H54 (cell line): ENCODE data around the gene VPS39.
"Not testable (repeated sequence)": the region's sequence is repeated elsewhere in the genome, so short reads cannot be mapped to it uniquely, and the experiment has no call there.

Experiments used
- DNase-seq: peaks from one replicate; pipeline ENCODE4 v3.0.0; 2011; ENCODE audit warnings: low spot score, mixed read lengths; ENCODE audit not compliant: insufficient read length
- FAIRE-seq: peaks from 3 replicates; lab custom pipeline; 2011; peaks lifted over from hg19 to GRCh38; lab: Jason Lieb, UNC
- POLR2A ChIP-seq: IDR thresholded peaks from 2 replicates; pipeline ENCODE4 v1.6.1; 2011; ENCODE audit warnings: low read depth, mild to moderate bottlenecking, low read length

The VPS39 gene, protein sequence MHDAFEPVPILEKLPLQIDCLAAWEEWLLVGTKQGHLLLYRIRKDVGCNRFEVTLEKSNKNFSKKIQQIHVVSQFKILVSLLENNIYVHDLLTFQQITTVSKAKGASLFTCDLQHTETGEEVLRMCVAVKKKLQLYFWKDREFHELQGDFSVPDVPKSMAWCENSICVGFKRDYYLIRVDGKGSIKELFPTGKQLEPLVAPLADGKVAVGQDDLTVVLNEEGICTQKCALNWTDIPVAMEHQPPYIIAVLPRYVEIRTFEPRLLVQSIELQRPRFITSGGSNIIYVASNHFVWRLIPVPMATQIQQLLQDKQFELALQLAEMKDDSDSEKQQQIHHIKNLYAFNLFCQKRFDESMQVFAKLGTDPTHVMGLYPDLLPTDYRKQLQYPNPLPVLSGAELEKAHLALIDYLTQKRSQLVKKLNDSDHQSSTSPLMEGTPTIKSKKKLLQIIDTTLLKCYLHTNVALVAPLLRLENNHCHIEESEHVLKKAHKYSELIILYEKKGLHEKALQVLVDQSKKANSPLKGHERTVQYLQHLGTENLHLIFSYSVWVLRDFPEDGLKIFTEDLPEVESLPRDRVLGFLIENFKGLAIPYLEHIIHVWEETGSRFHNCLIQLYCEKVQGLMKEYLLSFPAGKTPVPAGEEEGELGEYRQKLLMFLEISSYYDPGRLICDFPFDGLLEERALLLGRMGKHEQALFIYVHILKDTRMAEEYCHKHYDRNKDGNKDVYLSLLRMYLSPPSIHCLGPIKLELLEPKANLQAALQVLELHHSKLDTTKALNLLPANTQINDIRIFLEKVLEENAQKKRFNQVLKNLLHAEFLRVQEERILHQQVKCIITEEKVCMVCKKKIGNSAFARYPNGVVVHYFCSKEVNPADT

DNA sequence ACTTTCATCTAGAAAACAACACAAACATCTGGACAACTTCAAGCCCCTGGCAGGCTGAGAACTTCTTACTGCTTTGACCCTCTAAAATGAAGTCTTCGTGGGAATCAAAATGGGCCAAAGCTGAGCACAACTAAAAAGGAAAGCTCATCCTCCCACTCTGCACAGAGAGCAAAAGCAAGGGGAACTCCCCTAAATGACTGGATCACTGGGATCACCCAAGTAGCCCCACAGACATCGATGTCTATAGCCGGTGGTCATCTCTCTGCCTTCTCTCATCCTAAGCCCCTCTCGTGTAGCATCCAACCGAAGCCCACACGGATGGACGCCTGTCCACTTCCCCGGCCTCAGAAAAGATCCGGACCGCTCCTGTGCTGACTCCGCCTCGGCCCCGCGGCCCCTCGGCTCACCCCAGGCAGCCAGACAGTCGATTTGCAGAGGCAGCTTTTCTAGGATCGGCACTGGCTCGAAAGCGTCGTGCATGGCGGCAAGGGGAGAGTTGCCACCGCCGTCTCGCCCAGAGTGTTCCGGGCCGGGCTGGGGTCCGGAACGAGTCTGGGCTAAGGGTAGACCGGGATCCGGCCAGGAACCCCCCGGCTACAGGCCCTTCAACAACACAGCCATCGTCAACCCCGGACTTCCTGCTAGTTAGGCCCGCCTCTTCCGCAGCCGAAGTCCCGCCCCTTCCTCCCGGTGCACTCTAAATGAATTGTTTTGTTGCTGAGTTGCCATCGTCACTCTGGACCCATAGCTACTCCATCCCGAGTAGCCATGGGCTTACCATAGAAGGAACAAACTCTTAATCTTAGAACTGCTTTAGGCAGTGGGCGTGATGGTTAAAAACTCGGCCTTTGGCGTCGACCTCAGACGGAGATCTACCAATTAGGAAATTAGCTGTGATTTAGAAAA is at the start of gene VPS39:
TSS of gene VPS39 (minus strand) at position 631 of the 906 bp plus-strand sequence. CDS start at position 480, 151 bp downstream.
- DNase-seq = peak; percentile 78
- peak; percentile 63 for TF ChIP-seq POLR2A
- peak; percentile 92 for FAIRE-seq

DNA sequence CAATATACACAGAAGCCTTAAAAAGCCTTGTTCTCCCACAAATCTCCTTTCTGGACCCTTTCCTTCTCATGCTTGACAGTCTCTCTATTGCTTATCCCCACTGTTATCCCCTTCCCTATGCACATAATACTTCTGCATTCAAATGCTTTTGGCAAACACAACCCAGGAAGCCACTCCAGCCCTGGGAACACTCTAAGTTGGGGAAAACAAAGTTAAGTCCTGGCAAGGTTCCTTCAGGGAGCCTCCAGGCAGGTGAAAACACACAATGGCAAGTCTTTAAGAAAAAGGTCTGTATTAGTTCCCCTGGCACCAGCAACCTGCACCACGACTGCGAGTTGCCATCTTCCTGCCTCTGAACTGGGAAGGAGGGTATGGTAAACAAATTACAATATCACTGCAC is 45.2 kb upstream of the VPS39 start:
- DNase-seq (no peak), FAIRE-seq (no peak)
- no peak for TF ChIP-seq POLR2A

DNA sequence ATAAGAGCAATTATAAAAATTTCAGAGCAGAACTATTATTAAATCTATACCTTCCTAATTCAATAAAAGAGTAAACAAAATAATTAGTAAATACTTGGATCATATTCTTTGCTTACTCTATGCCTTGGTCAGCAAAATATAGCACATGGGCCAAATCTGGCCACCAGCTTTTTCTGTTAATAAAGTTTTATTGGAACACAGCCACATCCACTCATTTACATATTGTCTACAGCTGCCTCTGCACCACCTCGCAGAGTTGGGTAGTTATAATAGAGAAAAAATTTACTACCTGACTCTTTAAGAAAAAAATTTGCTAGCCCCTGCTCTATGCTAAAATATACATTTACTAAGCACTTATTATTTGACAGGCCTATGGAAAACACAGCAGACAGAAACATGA is 32.7 kb upstream of the VPS39 start:
- DNase-seq (no peak), FAIRE-seq (no peak)
- no peak for TF ChIP-seq POLR2A

DNA sequence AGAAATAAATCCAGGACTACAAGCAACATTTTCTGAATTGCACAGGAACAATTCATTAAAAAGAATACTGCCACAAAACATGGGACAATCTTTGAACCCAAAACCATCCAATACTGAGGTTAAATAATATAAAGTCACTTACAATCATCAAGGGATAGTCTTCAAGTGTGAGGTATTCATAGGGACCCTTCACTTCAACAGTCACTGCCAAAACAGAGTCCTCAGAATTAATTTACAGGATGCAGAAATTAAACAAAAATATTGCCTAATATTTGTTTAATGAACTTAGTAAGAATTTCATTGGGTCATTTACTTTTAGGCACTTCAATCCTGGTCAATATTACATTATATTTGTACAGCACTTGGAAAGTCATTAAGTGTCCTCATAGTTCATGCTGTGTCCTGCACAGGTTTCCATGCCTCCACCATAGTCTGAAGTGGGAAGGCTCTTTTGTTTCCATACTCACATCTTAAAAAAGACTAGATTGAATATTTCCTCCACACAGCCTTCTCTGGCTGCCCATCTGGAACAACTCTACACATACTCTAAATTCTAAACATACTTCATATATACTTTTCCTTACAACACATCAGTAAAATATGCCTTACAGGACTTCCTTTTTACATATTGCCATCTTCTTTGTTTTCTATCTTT is 31.6 kb upstream of the VPS39 start:
- no peak for FAIRE-seq
- DNase-seq = no peak
- no peak for TF ChIP-seq POLR2A

DNA sequence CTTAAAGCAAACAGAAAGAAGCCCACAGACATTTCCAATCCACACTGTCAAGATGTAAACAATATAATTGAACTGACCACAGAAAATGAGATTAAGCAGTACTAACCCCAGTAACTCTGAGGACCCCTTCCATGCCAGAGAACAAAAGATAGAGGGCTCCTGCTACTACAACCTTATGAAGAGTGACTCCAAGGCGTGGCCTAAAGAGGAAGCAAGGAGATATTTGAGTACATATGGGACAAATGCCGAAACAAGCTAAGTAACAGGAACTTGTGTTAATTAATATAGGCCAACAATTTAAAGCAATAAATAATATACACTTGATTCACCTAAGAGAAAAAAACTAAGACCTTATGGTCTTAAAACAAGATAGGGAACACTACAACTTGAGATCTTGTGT is 25.0 kb upstream of the VPS39 start:
- no peak for DNase-seq
- TF ChIP-seq POLR2A = no peak
- FAIRE-seq = no peak

DNA sequence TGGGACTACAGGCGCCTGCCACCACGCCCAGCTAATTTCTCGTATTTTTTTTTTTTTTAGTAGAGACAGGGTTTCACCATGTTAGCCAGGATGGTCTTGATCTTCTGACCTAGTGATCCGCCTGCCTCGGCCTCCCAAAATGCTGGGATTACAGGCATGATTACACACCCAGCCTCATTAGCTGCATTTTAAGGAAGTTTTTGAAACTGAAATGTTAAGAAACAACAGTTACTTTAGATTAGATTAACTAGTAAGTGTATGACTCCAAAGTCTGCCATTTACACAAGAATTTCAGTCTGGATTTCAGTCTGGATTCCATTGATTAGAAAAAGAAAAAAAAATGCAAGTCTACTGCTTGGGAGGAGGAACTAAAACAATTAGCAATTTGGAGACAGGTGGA is 24.5 kb upstream of the VPS39 start:
- no peak for TF ChIP-seq POLR2A
- FAIRE-seq (no peak), DNase-seq (no peak)

DNA sequence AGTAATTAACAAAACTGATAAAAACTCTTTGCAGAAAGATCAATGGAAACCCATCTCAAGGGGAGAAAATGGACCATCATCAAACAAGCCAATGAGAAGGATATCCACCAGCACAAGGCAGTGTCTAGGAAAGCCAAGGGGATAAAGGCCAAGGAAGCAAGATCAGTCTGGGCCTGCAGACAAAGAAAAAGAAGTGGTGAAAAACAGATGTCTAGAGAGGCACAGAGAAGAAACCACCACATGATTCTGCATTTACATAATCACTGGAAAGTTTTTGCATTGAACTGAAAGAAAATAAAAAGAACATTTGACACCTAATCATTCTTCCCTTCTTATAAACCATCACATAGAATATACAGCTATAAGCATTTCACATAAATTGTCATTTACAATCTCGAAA is 23.0 kb upstream of the VPS39 start:
- DNase-seq (no peak), FAIRE-seq (peak; percentile 11)
- TF ChIP-seq POLR2A = no peak

DNA sequence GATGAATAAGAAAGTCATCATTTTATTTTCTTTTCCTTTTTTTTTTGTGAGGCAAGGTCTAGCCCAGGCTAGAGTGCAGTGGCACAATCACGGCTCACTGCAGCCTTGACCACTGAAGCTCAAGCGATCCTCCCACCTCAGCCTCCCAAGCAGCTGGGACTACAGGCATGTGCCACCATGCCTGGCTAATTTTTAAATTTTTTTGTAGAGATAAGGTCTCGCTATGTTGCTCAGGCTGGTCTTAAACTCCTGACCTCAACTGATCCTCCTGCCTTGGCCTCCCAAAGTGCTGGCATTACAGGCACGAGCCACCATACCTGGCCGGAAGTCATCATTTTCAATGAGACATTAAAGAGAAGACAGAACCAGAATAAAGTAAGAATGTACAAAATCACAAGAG is 20.9 kb upstream of the VPS39 start:
- not testable (repeated sequence) for DNase-seq

DNA sequence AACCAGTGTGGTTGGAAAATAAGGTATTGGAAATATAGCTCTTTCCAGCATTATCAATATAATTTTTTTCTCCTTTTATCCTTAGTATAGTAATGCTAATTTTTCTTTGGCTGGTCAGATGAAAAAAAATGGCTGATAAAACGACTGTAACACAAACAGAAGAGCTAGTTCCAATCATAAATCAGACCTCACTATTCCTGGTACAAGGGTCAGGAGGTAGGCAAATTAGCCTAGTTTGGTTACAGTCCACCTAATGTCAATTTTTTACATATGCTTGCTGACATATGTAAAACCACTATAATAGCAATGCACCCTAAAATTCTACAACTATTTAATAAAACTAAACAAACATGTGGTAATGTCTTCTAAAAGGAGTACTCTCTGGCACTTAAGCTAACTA is 19.9 kb upstream of the VPS39 start:
- DNase-seq (no peak), FAIRE-seq (no peak)
- TF ChIP-seq POLR2A = no peak

More for the DNA sequence above, 20.9 kb upstream of the VPS39 start:
- FAIRE-seq = not testable (repeated sequence)

DNA sequence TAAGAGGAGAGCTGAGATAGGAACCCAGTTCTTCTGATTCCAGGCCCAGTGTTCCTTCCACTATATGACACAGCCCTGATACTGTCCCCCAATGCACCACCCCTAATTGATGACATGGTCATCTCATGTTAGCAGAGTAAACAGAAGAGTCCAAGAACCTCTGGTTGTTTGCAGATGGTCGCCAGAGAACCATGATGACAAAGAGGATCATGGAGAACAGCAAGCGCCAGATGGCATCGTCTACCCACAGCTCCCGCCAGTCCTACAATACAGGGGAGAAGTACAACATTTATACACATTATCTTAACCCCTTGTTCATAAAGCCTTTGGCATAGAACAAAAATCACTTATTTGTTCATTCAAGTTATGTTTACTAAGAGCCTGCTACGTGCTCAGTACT is 18.5 kb upstream of the VPS39 start:
- DNase-seq (no peak), FAIRE-seq (no peak)
- TF ChIP-seq POLR2A = no peak

DNA sequence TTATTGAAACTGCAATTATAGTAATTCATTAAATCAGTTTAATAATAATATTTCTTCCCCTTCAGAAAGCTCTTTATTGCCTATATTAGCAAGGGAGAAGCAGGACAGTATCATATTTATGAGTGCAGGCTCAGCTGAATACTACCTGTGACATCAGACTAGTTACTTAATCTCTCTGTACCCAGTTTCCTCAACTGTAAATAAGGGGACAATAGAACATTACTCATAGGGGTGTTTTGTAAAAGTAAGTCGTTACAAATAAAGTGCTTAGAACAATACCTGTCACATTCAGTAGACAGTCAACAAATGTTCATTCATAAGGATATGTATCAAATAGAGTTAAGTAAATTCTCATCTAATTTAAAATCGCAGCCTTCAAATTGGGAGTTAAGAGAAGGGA is 12.1 kb upstream of the VPS39 start:
- DNase-seq (no peak), FAIRE-seq (no peak)
- TF ChIP-seq POLR2A = no peak

DNA sequence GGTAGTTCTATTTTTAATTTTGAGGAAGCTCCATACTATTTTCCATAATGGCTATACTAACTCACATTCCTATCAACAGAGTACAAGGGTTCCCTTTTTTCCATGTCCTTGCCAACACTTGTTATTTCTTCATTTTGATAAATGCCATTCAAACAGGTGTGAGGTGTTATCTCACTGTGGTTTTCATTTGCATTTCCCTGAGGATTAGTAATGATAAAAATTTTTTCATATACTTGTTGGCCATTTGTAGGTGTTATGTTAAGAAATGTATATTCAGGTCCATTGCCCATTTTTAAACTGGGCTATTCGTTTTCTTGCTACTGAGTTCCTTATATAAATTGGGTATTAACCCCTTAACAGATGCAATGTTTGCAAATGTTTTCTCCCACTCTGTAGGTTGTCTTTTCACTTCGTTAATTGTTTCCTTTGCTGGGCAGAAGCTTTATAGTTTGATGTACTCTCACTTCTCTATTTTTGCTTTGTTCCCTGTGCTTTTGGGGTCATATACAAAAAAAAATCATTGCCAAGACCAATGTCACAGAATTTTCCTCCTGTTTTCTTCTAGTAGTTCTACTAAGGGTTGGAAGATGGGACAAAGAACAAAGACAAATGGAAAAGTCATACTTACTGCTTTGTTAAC is 11.0 kb upstream of the VPS39 start:
- no peak for TF ChIP-seq POLR2A
- FAIRE-seq (no peak), DNase-seq (no peak)

DNA sequence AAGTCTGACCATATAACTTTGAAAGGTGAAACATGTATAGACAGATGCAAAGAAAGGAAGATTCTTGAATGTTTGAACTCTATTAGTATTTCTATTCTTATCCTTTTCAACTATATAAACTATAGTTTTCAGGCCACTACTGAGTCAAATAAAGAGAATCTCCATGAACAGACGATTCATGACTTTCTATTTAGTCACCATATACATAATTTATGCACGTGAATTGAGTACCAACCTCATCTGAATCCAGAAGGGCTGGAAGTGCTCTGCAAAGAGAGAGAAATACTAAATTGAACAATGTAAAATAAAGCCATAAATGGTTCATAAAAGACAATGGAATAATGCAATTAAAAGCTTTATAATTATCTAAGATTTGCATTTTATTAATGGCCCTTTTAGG is 9.5 kb upstream of the VPS39 start:
- no peak for DNase-seq
- FAIRE-seq = no peak
- no peak for TF ChIP-seq POLR2A
